HepG2 (cell line): ENCODE results near the gene CTNND1. TPM values are rescaled to one million over a fixed set of nuclear protein-coding genes. Genes with fewer than 3 reads are reported as not detected.
A peak's percentile ranks its signal among the peaks of the same experiment; 100 is the strongest.

Source experiments
- ATAC-seq: fragments of 200-7000 bp; cut with Tn5 transposase; 3 replicates; pipeline ENCODE4 v1.9.1; 2020; ENCODE audit warnings: mild to moderate bottlenecking, moderate library complexity
- BruUV-seq: library from RNA; stranded (reverse); fragments of 400-500 nt; replicated peaks from 2 replicates; lab custom pipeline; 2021; lab: Mats Ljungman, UMichigan
- CTCF ChIA-PET: fragments of 300-600 bp; formaldehyde crosslinking; extraction: SDS; loops from one replicate; lab custom pipeline; 2021; ENCODE audit warnings: low total read pairs, inconsistent platforms, low intra/inter-chr PET ratio; lab: Yijun Ruan, JAX
- POLR2A ChIA-PET: fragments of 350-600 bp; sonication (Branson Sonifier 250); formaldehyde crosslinking; loops from one replicate; lab custom pipeline; 2020; ENCODE audit warnings: antibody characterized with exemption, inconsistent platforms; lab: Yijun Ruan, JAX
- DNase-seq: peaks from one replicate; pipeline ENCODE4 v3.0.0-alpha.2; 2015; ENCODE audit warnings: low spot score
- FAIRE-seq: peaks from 3 replicates; lab custom pipeline; 2011; peaks lifted over from hg19 to GRCh38; lab: Jason Lieb, UNC
- H2AFZ ChIP-seq: one replicate; pipeline ENCODE4 v1.6.1; 2011; ENCODE audit warnings: low read length, inconsistent platforms
- H3K27ac ChIP-seq: fragments of 300-600 bp; 3 replicates; pipeline ENCODE4 v1.8.0; 2011; ENCODE audit warnings: mixed run types, mild to moderate bottlenecking, mixed read lengths, low read length, inconsistent platforms; ENCODE audit not compliant: insufficient read depth; ENCODE audit errors: extremely low read length
- H3K27me3 ChIP-seq, 2 experiments: fragments of 200-600 bp in 1 of 2; 2 replicates in 1 of 2; 3 replicates in 1 of 2; pipeline versions ENCODE4 v1.6.0 to v1.8.0; 2011; ENCODE audit warnings: low read length in 2 of 2, mild to moderate bottlenecking in 2 of 2, moderate library complexity in 2 of 2, inconsistent platforms in 1 of 2; ENCODE audit not compliant: insufficient read depth in 2 of 2, control insufficient read depth in 1 of 2
- H3K36me3 ChIP-seq, 2 experiments: fragments of 200-600 bp in 1 of 2; replicated peaks in 1 of 2; 2 replicates in 1 of 2; 3 replicates in 1 of 2; pipeline versions ENCODE4 v1.5.1 to v1.8.0; 2011; ENCODE audit warnings: low read length in 2 of 2, inconsistent platforms in 1 of 2; ENCODE audit not compliant: insufficient read depth in 2 of 2, control insufficient read depth in 1 of 2
- H3K4me1 ChIP-seq: 2 replicates; pipeline ENCODE4 v1.5.1; 2012; ENCODE audit warnings: low read length, inconsistent platforms; ENCODE audit not compliant: insufficient read depth
- H3K4me2 ChIP-seq: 2 replicates; pipeline ENCODE4 v1.6.0; 2011; ENCODE audit warnings: low read depth, low read length, inconsistent platforms
- H3K4me3 ChIP-seq, 3 experiments: fragments of 200-600 bp in 1 of 3; sonication (generic), shearing (Covaris generic) in 1 of 3; replicated peaks in 1 of 3; 2 replicates each; pipeline ENCODE4 v1.5.1; 2011 to 2016; ENCODE audit warnings: low read length in 3 of 3, inconsistent platforms in 2 of 3, low read depth in 2 of 3, mild to moderate bottlenecking in 2 of 3, control low read depth in 1 of 3, mixed read lengths in 1 of 3; ENCODE audit not compliant: insufficient read depth in 1 of 3
- H3K79me2 ChIP-seq: one replicate; pipeline ENCODE4 v1.6.1; 2011; ENCODE audit warnings: low read length, inconsistent platforms; ENCODE audit not compliant: insufficient read depth
- H3K9ac ChIP-seq: 2 replicates; pipeline ENCODE4 v1.6.0; 2011; ENCODE audit warnings: mild to moderate bottlenecking, low read depth, low read length, inconsistent platforms; ENCODE audit not compliant: insufficient read depth
- H3K9me3 ChIP-seq: 2 replicates; pipeline ENCODE4 v1.5.1; 2012; ENCODE audit warnings: mild to moderate bottlenecking, low read length
- H4K20me1 ChIP-seq: 2 replicates; pipeline ENCODE4 v1.6.0; 2011; ENCODE audit warnings: inconsistent platforms, mild to moderate bottlenecking, low read length, moderate library complexity; ENCODE audit not compliant: insufficient read depth
- PCBP1 ChIP-seq: fragments of 200-400 bp; formaldehyde crosslinking; IDR thresholded peaks from 2 replicates; pipeline ENCODE4 v1.6.1; 2017; ENCODE audit warnings: mild to moderate bottlenecking, low read depth, low read length, borderline replicate concordance
- ZBTB8A ChIP-seq: sonication (generic); formaldehyde crosslinking; IDR thresholded peaks from 2 replicates; pipeline ENCODE4 v1.4.0; 2020; ENCODE audit warnings: mild to moderate bottlenecking, low read depth, missing genetic modification reagents, borderline replicate concordance
- ZNF234 ChIP-seq: sonication (generic); formaldehyde crosslinking; conservative IDR thresholded peaks from 2 replicates; pipeline ENCODE4 v1.5.1; 2020; ENCODE audit warnings: mild to moderate bottlenecking, missing genetic modification reagents
- WGBS: methylation state at CpG from one replicate; pipeline ENCODE4 v1.1.6; 2017; ENCODE audit warnings: low lambda C conversion rate; 5-methylcytosine and 5-hydroxymethylcytosine counted together
- in situ Hi-C: cut with HindIII; loops from 2 replicates; pipeline ENCODE4 v1.10.0; 2017; ENCODE audit warnings: low pct_unique_long_range_greater_than_20kb; ENCODE audit not compliant: extremely low pct_ligation_motif_present
- intact Hi-C: fragments of 100-400 bp; cut with micrococcal nuclease; formaldehyde crosslinking; loops from one replicate; pipeline ENCODE4 v1.10.0; 2022; ENCODE audit not compliant: unreplicated experiment
- polyA plus RNA-seq, 8 experiments: library from polyadenylated mRNA; depleted of rRNA in 3 of 8; stranded (reverse) in 7 of 8; unstranded in 1 of 8; fragments of >200 nt; fragmentation: Illumina TruSeq in 4 of 8; extraction: Trizol in 4 of 8; gene quantifications; 2 replicates each; pipeline versions ENCODE4 v1.2.1 to v1.2.3, GENCODE V29; 2011 to 2016; ENCODE audit warnings: low read depth in 4 of 8, missing spikeins in 1 of 8, mixed read lengths in 1 of 8; ENCODE audit not compliant: insufficient read depth in 1 of 8
- total RNA-seq, 5 experiments: library from RNA; depleted of rRNA; stranded (reverse); fragments of >200 nt; fragmentation: Illumina TruSeq; extraction: Trizol; gene quantifications; 2 replicates each; pipeline ENCODE4 v1.2.3, GENCODE V29; 2016; ENCODE audit warnings: low read depth in 1 of 5
- TF ChIP-seq, protein P1 (sequence below): sonication (generic); formaldehyde crosslinking; IDR thresholded peaks from 2 replicates; pipeline ENCODE4; 2020; ENCODE audit warnings: missing genetic modification reagents, mild to moderate bottlenecking, borderline replicate concordance

The CTNND1 gene
- total and polyA plus RNA-seq, 2 of the 13 experiments (the other 11 are each of a cell fraction or from before 2014, with no cell fraction given) = 117 to 128 TPM

DNA sequence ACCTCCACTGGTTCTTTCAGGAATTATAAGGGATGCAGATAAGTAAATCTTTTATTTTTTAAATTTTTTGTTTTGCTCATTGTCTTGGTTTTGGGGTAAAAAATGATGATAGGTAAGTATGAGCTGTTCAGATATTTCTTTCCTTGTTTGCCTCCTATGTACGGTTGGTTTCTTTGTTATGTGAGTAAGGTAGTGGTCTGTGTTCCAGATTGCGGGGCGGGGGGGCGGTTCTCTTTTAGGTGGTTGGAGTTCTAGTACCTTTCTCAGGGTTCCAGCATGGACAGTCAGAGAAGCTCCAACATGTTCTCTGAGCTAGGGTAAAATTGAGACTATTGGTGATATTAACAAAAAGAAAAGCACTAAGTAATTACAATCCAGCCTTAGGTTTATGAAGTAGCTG lies 2.4 kb downstream of the CTNND1 start:
- in situ Hi-C loops = loop anchor here (5.0 kb wide), 1 partner anchor 38 kb away; no protein-coding TSS in a partner anchor
- intact Hi-C loops = no loop called here
- no peaks in the 10 kb centered on the region; a peak in 1 of 5 replicates for H3K27me3 ChIP-seq
- peak overlapping the region; percentile 87 for H3K4me2 ChIP-seq
- H3K79me2 ChIP-seq = peaks cover 73% of the 10 kb centered on the region
- no peak for ATAC-seq
- H3K4me1 ChIP-seq = peaks cover 48% of the 10 kb centered on the region
- DNase-seq = no peak
- H3K9ac ChIP-seq = peak overlapping the region; percentile 100
- POLR2A ChIA-PET = interaction anchor here (0.9 to 10.3 kb wide), 6 partner anchors 13 to 57 kb away, joined by 3 to 215 read pairs (median 4); partner anchors contain the start of gene SELENOH
- WGBS = 2% methylated on average over 4 of the region's 4 CpGs
- peak overlapping the region; percentile 80 to 97 (median 88) for H3K4me3 ChIP-seq
- CTCF ChIA-PET = interaction anchor here (1.6 kb wide), 1 partner anchor 36 kb away, joined by 7 read pairs; no protein-coding TSS in a partner anchor
- no peaks in the 10 kb centered on the region for H3K9me3 ChIP-seq
- H3K27ac ChIP-seq = peak overlapping the region; percentile 99
- no TSS peak for BruUV-seq
- TF ChIP-seq, protein P1, sequence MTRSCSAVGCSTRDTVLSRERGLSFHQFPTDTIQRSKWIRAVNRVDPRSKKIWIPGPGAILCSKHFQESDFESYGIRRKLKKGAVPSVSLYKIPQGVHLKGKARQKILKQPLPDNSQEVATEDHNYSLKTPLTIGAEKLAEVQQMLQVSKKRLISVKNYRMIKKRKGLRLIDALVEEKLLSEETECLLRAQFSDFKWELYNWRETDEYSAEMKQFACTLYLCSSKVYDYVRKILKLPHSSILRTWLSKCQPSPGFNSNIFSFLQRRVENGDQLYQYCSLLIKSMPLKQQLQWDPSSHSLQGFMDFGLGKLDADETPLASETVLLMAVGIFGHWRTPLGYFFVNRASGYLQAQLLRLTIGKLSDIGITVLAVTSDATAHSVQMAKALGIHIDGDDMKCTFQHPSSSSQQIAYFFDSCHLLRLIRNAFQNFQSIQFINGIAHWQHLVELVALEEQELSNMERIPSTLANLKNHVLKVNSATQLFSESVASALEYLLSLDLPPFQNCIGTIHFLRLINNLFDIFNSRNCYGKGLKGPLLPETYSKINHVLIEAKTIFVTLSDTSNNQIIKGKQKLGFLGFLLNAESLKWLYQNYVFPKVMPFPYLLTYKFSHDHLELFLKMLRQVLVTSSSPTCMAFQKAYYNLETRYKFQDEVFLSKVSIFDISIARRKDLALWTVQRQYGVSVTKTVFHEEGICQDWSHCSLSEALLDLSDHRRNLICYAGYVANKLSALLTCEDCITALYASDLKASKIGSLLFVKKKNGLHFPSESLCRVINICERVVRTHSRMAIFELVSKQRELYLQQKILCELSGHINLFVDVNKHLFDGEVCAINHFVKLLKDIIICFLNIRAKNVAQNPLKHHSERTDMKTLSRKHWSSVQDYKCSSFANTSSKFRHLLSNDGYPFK (CRISPR knock-in tag) = no peak
- TF ChIP-seq PCBP1 = no peak
- no peak for TF ChIP-seq ZNF234
- no peak for TF ChIP-seq ZBTB8A (CRISPR knock-in tag)
- TF ChIP-seq, all 625 proteins: peak for 0
- Histone ChIP-seq H2AFZ (no peak overlapping the region), H3K36me3 (peaks cover 0 to 6% of the 10 kb centered on the region in 2 experiments; a peak in 2 of 5 replicates), H4K20me1 (peaks cover 44% of the 10 kb centered on the region)
- FAIRE-seq = no peak
